K562 (cell line): ENCODE data around the gene SOX11.

Experiments used
- CHD2 ChIP-seq: IDR thresholded peaks from 2 replicates; pipeline ENCODE4 v1.6.1; 2011; ENCODE audit warnings: low read depth, low read length
- CREB1 ChIP-seq, 2 experiments: sonication (generic) in 1 of 2; formaldehyde crosslinking in 1 of 2; IDR thresholded peaks; 2 replicates each; pipeline versions ENCODE4 v1.6.1 to v1.8.0; 2012 to 2022; ENCODE audit warnings: inconsistent platforms in 1 of 2, mild to moderate bottlenecking in 1 of 2, missing genetic modification reagents in 1 of 2, moderate library complexity in 1 of 2
- FOXK2 ChIP-seq, 2 experiments: fragments of 450-650 bp; IDR thresholded peaks in 1 of 2; conservative IDR thresholded peaks in 1 of 2; 2 replicates each; pipeline ENCODE4 v1.6.1; 2016; ENCODE audit warnings: low read depth in 2 of 2, mild to moderate bottlenecking in 1 of 2
- HDAC2 ChIP-seq: fragments of 450-650 bp; IDR thresholded peaks from 2 replicates; pipeline ENCODE4 v1.6.1; 2016; ENCODE audit warnings: mild to moderate bottlenecking
- POLR2AphosphoS5 ChIP-seq: IDR thresholded peaks from 2 replicates; pipeline ENCODE4 v1.6.1; 2011; ENCODE audit warnings: mild to moderate bottlenecking, low read depth, low read length, moderate library complexity; ENCODE audit not compliant: control insufficient read depth, insufficient read depth
- SNRNP70 ChIP-seq: fragments of 200-400 bp; formaldehyde crosslinking; optimal IDR thresholded peaks from 2 replicates; pipeline ENCODE3; 2017; ENCODE audit warnings: low read depth, low read length
- SREBF2 ChIP-seq: sonication (generic); formaldehyde crosslinking; IDR thresholded peaks from 2 replicates; pipeline ENCODE4 v1.4.0; 2020; ENCODE audit warnings: mild to moderate bottlenecking, missing genetic modification reagents
- SRSF3 ChIP-seq: fragments of 200-400 bp; formaldehyde crosslinking; IDR thresholded peaks from 2 replicates; pipeline ENCODE4 v1.6.1; 2016; ENCODE audit warnings: mild to moderate bottlenecking, low read length, moderate library complexity; ENCODE audit not compliant: insufficient read depth
- TF ChIP-seq, protein P1 (sequence below), 3 experiments: IDR thresholded peaks in 2 of 3; conservative IDR thresholded peaks in 1 of 3; 2 replicates each; pipeline ENCODE4 v1.5.1; 2011 to 2012; ENCODE audit warnings: low read length in 3 of 3, mild to moderate bottlenecking in 3 of 3, control low read depth in 2 of 3, improper control_type of control experiment in 1 of 3, inconsistent platforms in 1 of 3, low read depth in 1 of 3, mixed read lengths in 1 of 3, moderate library complexity in 1 of 3; ENCODE audit not compliant: insufficient read depth in 2 of 3
- TF ChIP-seq, protein P2 (sequence below), 2 experiments: fragments of 450-650 bp; formaldehyde crosslinking in 1 of 2; IDR thresholded peaks; 2 replicates each; pipeline versions ENCODE4 v1.4.0 to v1.6.1; 2014 to 2020; ENCODE audit warnings: mild to moderate bottlenecking in 2 of 2, borderline replicate concordance in 1 of 2, low read depth in 1 of 2

DNA sequence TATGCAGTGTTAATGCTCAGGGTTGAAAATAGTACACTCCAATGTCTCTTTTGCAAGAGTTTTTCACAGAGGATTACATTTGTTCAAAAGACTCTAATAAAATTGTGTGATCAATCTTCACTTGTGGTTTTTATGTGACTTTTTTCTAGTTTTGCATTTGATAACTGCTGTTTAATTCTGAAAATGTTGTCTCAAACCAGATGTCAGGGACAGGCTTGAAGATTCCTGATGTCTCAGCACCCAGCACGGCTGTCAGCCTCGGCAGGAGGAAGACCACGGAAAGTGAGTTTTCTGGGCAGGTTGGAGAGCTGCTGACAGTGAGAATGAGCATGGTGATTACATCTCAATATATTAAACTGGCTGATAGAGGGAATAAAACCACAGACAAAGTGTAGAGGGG, 9.1 kb downstream of the SOX11 start:
- TF ChIP-seq HDAC2, result no peak
- TF ChIP-seq CHD2, result no peak
- TF ChIP-seq SNRNP70, result no peak
- TF ChIP-seq, protein P1, sequence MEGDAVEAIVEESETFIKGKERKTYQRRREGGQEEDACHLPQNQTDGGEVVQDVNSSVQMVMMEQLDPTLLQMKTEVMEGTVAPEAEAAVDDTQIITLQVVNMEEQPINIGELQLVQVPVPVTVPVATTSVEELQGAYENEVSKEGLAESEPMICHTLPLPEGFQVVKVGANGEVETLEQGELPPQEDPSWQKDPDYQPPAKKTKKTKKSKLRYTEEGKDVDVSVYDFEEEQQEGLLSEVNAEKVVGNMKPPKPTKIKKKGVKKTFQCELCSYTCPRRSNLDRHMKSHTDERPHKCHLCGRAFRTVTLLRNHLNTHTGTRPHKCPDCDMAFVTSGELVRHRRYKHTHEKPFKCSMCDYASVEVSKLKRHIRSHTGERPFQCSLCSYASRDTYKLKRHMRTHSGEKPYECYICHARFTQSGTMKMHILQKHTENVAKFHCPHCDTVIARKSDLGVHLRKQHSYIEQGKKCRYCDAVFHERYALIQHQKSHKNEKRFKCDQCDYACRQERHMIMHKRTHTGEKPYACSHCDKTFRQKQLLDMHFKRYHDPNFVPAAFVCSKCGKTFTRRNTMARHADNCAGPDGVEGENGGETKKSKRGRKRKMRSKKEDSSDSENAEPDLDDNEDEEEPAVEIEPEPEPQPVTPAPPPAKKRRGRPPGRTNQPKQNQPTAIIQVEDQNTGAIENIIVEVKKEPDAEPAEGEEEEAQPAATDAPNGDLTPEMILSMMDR (IDR thresholded peaks at IDR 0.05 in 2 of 3, conservative IDR thresholded peaks at IDR 0.05 in 1 of 3; ENCODE audit: insufficient read depth in 2 of 3, low read depth in 1 of 3, low read length in 3 of 3), result no peak
- no peak for TF ChIP-seq CREB1 (IDR thresholded peaks at IDR 0.05)
- TF ChIP-seq CREB1 (CRISPR knock-in tag; IDR thresholded peaks at IDR 0.05), result no peak
- no peak for TF ChIP-seq SRSF3
- no peak for TF ChIP-seq POLR2AphosphoS5
- TF ChIP-seq, protein P2, sequence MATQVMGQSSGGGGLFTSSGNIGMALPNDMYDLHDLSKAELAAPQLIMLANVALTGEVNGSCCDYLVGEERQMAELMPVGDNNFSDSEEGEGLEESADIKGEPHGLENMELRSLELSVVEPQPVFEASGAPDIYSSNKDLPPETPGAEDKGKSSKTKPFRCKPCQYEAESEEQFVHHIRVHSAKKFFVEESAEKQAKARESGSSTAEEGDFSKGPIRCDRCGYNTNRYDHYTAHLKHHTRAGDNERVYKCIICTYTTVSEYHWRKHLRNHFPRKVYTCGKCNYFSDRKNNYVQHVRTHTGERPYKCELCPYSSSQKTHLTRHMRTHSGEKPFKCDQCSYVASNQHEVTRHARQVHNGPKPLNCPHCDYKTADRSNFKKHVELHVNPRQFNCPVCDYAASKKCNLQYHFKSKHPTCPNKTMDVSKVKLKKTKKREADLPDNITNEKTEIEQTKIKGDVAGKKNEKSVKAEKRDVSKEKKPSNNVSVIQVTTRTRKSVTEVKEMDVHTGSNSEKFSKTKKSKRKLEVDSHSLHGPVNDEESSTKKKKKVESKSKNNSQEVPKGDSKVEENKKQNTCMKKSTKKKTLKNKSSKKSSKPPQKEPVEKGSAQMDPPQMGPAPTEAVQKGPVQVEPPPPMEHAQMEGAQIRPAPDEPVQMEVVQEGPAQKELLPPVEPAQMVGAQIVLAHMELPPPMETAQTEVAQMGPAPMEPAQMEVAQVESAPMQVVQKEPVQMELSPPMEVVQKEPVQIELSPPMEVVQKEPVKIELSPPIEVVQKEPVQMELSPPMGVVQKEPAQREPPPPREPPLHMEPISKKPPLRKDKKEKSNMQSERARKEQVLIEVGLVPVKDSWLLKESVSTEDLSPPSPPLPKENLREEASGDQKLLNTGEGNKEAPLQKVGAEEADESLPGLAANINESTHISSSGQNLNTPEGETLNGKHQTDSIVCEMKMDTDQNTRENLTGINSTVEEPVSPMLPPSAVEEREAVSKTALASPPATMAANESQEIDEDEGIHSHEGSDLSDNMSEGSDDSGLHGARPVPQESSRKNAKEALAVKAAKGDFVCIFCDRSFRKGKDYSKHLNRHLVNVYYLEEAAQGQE (IDR thresholded peaks at IDR 0.05; ENCODE audit: borderline replicate concordance), result no peak
- TF ChIP-seq, protein P2 (CRISPR knock-in tag; IDR thresholded peaks at IDR 0.05; ENCODE audit: low read depth), result no peak
- TF ChIP-seq FOXK2 (conservative IDR thresholded peaks at IDR 0.05 in 1 of 2, IDR thresholded peaks at IDR 0.05 in 1 of 2; ENCODE audit: low read depth in 2 of 2), result no peak
- no peak for TF ChIP-seq SREBF2
